Naive thymus-derived CD4-positive, alpha-beta T cell (primary cell): Measurements from ENCODE around the gene TMEM215. TPM values are rescaled to one million over a fixed set of nuclear protein-coding genes. Genes with fewer than 3 reads are reported as not detected.

Source experiments
- ATAC-seq: fragments of 150-1000 bp; cut with Tn5 transposase; 2 replicates; pipeline ENCODE4 v1.10.0; 2021; ENCODE audit warnings: mild to moderate bottlenecking, moderate library complexity
- CTCF ChIA-PET: fragments of 350-600 bp; sonication (Branson Sonifier 250); formaldehyde crosslinking; loops from one replicate; lab custom pipeline; 2021; ENCODE audit warnings: antibody characterized with exemption; lab: Charles Lee
- POLR2A ChIA-PET: fragments of 350-600 bp; sonication (Branson Sonifier 250); formaldehyde crosslinking; loops from one replicate; lab custom pipeline; 2021; ENCODE audit warnings: antibody characterized with exemption, inconsistent platforms; lab: Charles Lee
- DNase-seq, 9 donors: peaks; one replicate each; pipeline versions ENCODE4 v3.0.0 to v3.0.0-alpha.2; 2020 to 2022; ENCODE audit warnings: mixed read lengths in 1 of 9
- H3K27ac ChIP-seq: one replicate; pipeline ENCODE4 v1.7.0; 2013; ENCODE audit warnings: mild to moderate bottlenecking, low read depth, low read length, moderate library complexity
- H3K27me3 ChIP-seq, 2 donors: one replicate each; pipeline ENCODE4 v1.7.0; 2013; ENCODE audit warnings: low read length in 2 of 2, mild to moderate bottlenecking in 2 of 2, moderate library complexity in 2 of 2; ENCODE audit not compliant: control insufficient read depth in 2 of 2, insufficient read depth in 2 of 2
- H3K36me3 ChIP-seq, 3 experiments: 1 replicate in 2 of 3; 2 replicates in 1 of 3; pipeline ENCODE4 v1.7.0; 2013; ENCODE audit warnings: low read length in 3 of 3, mild to moderate bottlenecking in 3 of 3, moderate library complexity in 1 of 3; ENCODE audit not compliant: insufficient read depth in 3 of 3, control insufficient read depth in 2 of 3
- H3K4me1 ChIP-seq, 2 donors: one replicate each; pipeline ENCODE4 v1.7.0; 2013; ENCODE audit warnings: low read length in 2 of 2, mild to moderate bottlenecking in 2 of 2, moderate library complexity in 1 of 2; ENCODE audit not compliant: control insufficient read depth in 2 of 2, insufficient read depth in 2 of 2
- H3K4me3 ChIP-seq: 2 replicates; pipeline ENCODE4 v1.7.0; 2013; ENCODE audit warnings: mild to moderate bottlenecking, low read length
- H3K9me3 ChIP-seq, 3 experiments: 1 replicate in 2 of 3; 2 replicates in 1 of 3; pipeline ENCODE4 v1.7.0; 2013; ENCODE audit warnings: low read length in 3 of 3; ENCODE audit not compliant: control insufficient read depth in 2 of 3
- H3K27ac Mint-ChIP-seq, 9 donors: one replicate each; pipeline ENCODE4 v1.8.0; 2020 to 2022; ENCODE audit warnings: mixed read lengths in 9 of 9, mild to moderate bottlenecking in 8 of 9, moderate library complexity in 5 of 9, inconsistent platforms in 2 of 9
- H3K27me3 Mint-ChIP-seq, 5 donors: one replicate each; pipeline ENCODE4 v1.8.0; 2021 to 2022; ENCODE audit warnings: mixed read lengths in 5 of 5, mild to moderate bottlenecking in 1 of 5
- H3K36me3 Mint-ChIP-seq, 5 donors: one replicate each; pipeline ENCODE4 v1.8.0; 2020 to 2022; ENCODE audit warnings: mixed read lengths in 5 of 5, mild to moderate bottlenecking in 3 of 5, inconsistent platforms in 1 of 5
- H3K4me1 Mint-ChIP-seq, 7 donors: one replicate each; pipeline ENCODE4 v1.8.0; 2020 to 2022; ENCODE audit warnings: mixed read lengths in 7 of 7, mild to moderate bottlenecking in 3 of 7, inconsistent platforms in 1 of 7
- H3K4me3 Mint-ChIP-seq, 10 donors: one replicate each; pipeline ENCODE4 v1.8.0; 2020 to 2022; ENCODE audit warnings: mild to moderate bottlenecking in 10 of 10, mixed read lengths in 10 of 10, moderate library complexity in 6 of 10, inconsistent platforms in 2 of 10
- H3K9me3 Mint-ChIP-seq, 11 donors: one replicate each; pipeline ENCODE4 v1.8.0; 2020 to 2022; ENCODE audit warnings: mixed read lengths in 11 of 11, mild to moderate bottlenecking in 4 of 11, inconsistent platforms in 1 of 11, moderate library complexity in 1 of 11
- intact Hi-C, 2 donors: fragments of 100-400 bp; cut with micrococcal nuclease; formaldehyde crosslinking; loops; one replicate each; pipeline ENCODE4 v1.15.1; 2023
- polyA plus RNA-seq, 2 donors: library from polyadenylated mRNA; unstranded; fragments of 300-500 nt; fragmentation: Illumina TruSeq; gene quantifications; one replicate each; pipeline ENCODE4 v1.2.3, GENCODE V29; 2021
- total RNA-seq, 6 experiments: library from RNA in 5 of 6; stranded (reverse) in 5 of 6; gene quantifications; 1 replicate in 5 of 6; 2 replicates in 1 of 6; pipeline ENCODE4 v1.2.3 and lab custom pipeline; 2021 to 2026

The TMEM215 gene
- total and polyA plus RNA-seq, 7 experiments from 2014 or later, result not detected

- Mint-ChIP-seq H3K27ac (no peak overlapping the region), H3K9me3 (peaks cover 0 to 9% (median 0%) of the 10 kb centered on the region in 11 donors), H3K4me1 (peaks cover 0 to 1% (median 0%) of the 10 kb centered on the region in 7 donors), H3K4me3 (no peak overlapping the region), H3K36me3 (peaks cover 0 to 5% (median 0%) of the 10 kb centered on the region in 5 donors), H3K27me3 (peaks cover 19 to 44% (median 41%) of the 10 kb centered on the region in 5 donors)
- ChIA-PET POLR2A (no interaction called here), CTCF (no interaction called here)
- H3K4me3 ChIP-seq, result no peak overlapping the region
- H3K27ac ChIP-seq, result no peak overlapping the region
- H3K4me1 ChIP-seq, result no peaks in the 10 kb centered on the region
- DNase-seq (no peak), ATAC-seq (no peak)
- no peaks in the 10 kb centered on the region for H3K9me3 ChIP-seq
- no peaks in the 10 kb centered on the region for H3K36me3 ChIP-seq
- intact Hi-C loops, result no loop called here
- no peaks in the 10 kb centered on the region for H3K27me3 ChIP-seq
Measured at GRCh38 chr9:32825203-32825602, 41.9 kb downstream of the TMEM215 start.

- intact Hi-C loops, result no loop called here
- Histone ChIP-seq H3K4me3 (no peak overlapping the region), H3K27me3 (no peaks in the 10 kb centered on the region), H3K27ac (no peak overlapping the region), H3K4me1 (no peaks in the 10 kb centered on the region), H3K9me3 (no peaks in the 10 kb centered on the region), H3K36me3 (no peaks in the 10 kb centered on the region)
- H3K27ac Mint-ChIP-seq, result no peak overlapping the region
- no peaks in the 10 kb centered on the region for H3K36me3 Mint-ChIP-seq
- peaks cover 16 to 46% (median 41%) of the 10 kb centered on the region in 5 donors for H3K27me3 Mint-ChIP-seq
- no peak overlapping the region for H3K4me3 Mint-ChIP-seq
- peaks cover 0 to 1% (median 0%) of the 10 kb centered on the region in 7 donors for H3K4me1 Mint-ChIP-seq
- DNase-seq (no peak), ATAC-seq (no peak)
- H3K9me3 Mint-ChIP-seq, result peaks cover 0 to 4% (median 0%) of the 10 kb centered on the region in 11 donors
- ChIA-PET CTCF (no interaction called here), POLR2A (no interaction called here)
Measured at GRCh38 chr9:32828861-32829260, 45.5 kb downstream of the TMEM215 start.

- no peak overlapping the region for H3K27ac ChIP-seq
- peaks cover 0 to 3% (median 0%) of the 10 kb centered on the region in 11 donors for H3K9me3 Mint-ChIP-seq
- intact Hi-C loops, result no loop called here
- H3K27me3 ChIP-seq, result no peaks in the 10 kb centered on the region
- POLR2A ChIA-PET, result no interaction called here
- no peaks in the 10 kb centered on the region for H3K36me3 ChIP-seq
- DNase-seq, result no peak
- H3K36me3 Mint-ChIP-seq, result no peaks in the 10 kb centered on the region
- H3K27ac Mint-ChIP-seq, result no peak overlapping the region
- no peak overlapping the region for H3K4me3 ChIP-seq
- H3K4me1 ChIP-seq, result no peaks in the 10 kb centered on the region
- peaks cover 0 to 35% (median 26%) of the 10 kb centered on the region in 5 donors for H3K27me3 Mint-ChIP-seq
- H3K9me3 ChIP-seq, result no peaks in the 10 kb centered on the region
- H3K4me1 Mint-ChIP-seq, result no peaks in the 10 kb centered on the region
- H3K4me3 Mint-ChIP-seq, result no peak overlapping the region
- CTCF ChIA-PET, result no interaction called here
- no peak for ATAC-seq
Measured at GRCh38 chr9:32832346-32832745, 49.0 kb downstream of the TMEM215 start.

Other genes with a start within 250 kb of the TMEM215 start
- gene SMIM27, start 231.2 kb upstream of the TMEM215 start, total RNA-seq, result 10 to 100 TPM; 15.1 to 38.5 (median 25.7) TPM
- gene SMIM27, start 231.2 kb upstream of the TMEM215 start, polyA plus RNA-seq, result 100 to 1,000 TPM in 1 of 2 donors, 10 to 100 TPM in 1; 41.3 to 108 TPM
- 10 to 100 TPM; 12.1 to 27.3 (median 22.5) TPM for gene TOPORS, start 231.0 kb upstream of the TMEM215 start, total RNA-seq
- gene TOPORS, start 231.0 kb upstream of the TMEM215 start, polyA plus RNA-seq, result 10 to 100 TPM; 24.4 to 24.7 TPM
- gene NDUFB6, start 210.4 kb upstream of the TMEM215 start, total RNA-seq, result 10 to 100 TPM; 10.4 to 45.1 (median 14.5) TPM
- 10 to 100 TPM; 35.0 to 75.9 TPM for gene NDUFB6, start 210.4 kb upstream of the TMEM215 start, polyA plus RNA-seq
- under 1 TPM in 3 of 5 experiments, not detected in 2; 0.05 TPM for gene TAF1L, start 147.9 kb upstream of the TMEM215 start, total RNA-seq
- not detected for gene TAF1L, start 147.9 kb upstream of the TMEM215 start, polyA plus RNA-seq
- 10 to 100 TPM; 17.6 to 32.0 (median 29.6) TPM for gene APTX, start 218.1 kb downstream of the TMEM215 start, total RNA-seq
- 10 to 100 TPM; 24.2 to 31.6 TPM for gene APTX, start 218.1 kb downstream of the TMEM215 start, polyA plus RNA-seq
- gene DNAJA1, start 241.7 kb downstream of the TMEM215 start, total RNA-seq, result 100 to 1,000 TPM in 3 of 5 experiments, 10 to 100 TPM in 2; 66.8 to 204 (median 119) TPM
- 100 to 1,000 TPM in 1 of 2 donors, 10 to 100 TPM in 1; 77.3 to 116 TPM for gene DNAJA1, start 241.7 kb downstream of the TMEM215 start, polyA plus RNA-seq